CD4-positive, alpha-beta T cell (primary cell): ENCODE data around the gene PPOX. TPM values are rescaled to one million over a fixed set of nuclear protein-coding genes. Genes with fewer than 3 reads are reported as not detected.

Source experiments
- ATAC-seq: fragments of 200-7000 bp; cut with Tn5 transposase; one replicate; pipeline ENCODE4 v1.10.0; 2022; ENCODE audit warnings: mild to moderate bottlenecking; ENCODE audit not compliant: poor library complexity
- CTCF ChIA-PET: fragments of 350-600 bp; sonication (Branson Sonifier 250); formaldehyde crosslinking; loops from one replicate; lab custom pipeline; 2021; ENCODE audit warnings: antibody characterized with exemption, inconsistent platforms; lab: Charles Lee
- POLR2A ChIA-PET: fragments of 350-600 bp; sonication (Branson Sonifier 250); formaldehyde crosslinking; loops from one replicate; lab custom pipeline; 2021; ENCODE audit warnings: antibody characterized with exemption, inconsistent platforms; lab: Charles Lee
- DNase-seq, 14 experiments: peaks; one replicate each; pipeline ENCODE4 v3.0.0-alpha.2; 2013 to 2020; ENCODE audit warnings: mixed read lengths in 2 of 14
- H3K27ac ChIP-seq, 2 donors: one replicate each; pipeline versions ENCODE4 v1.5.1 to v1.7.0; 2013; ENCODE audit warnings: low read length in 2 of 2, low read depth in 1 of 2, mild to moderate bottlenecking in 1 of 2
- H3K27me3 ChIP-seq, 2 experiments: 1 replicate in 1 of 2; 2 replicates in 1 of 2; pipeline versions ENCODE4 v1.6.1 to v1.7.0; 2013; ENCODE audit warnings: low read length in 2 of 2, control low read depth in 1 of 2, mild to moderate bottlenecking in 1 of 2, moderate library complexity in 1 of 2; ENCODE audit not compliant: insufficient read depth in 2 of 2, control insufficient read depth in 1 of 2
- H3K36me3 ChIP-seq: one replicate; pipeline ENCODE4 v1.6.1; 2013; ENCODE audit warnings: low read length, control low read depth; ENCODE audit not compliant: insufficient read depth
- H3K4me1 ChIP-seq: one replicate; pipeline ENCODE4 v1.6.1; 2013; ENCODE audit warnings: low read length, control low read depth; ENCODE audit not compliant: insufficient read depth
- H3K4me3 ChIP-seq: one replicate; pipeline ENCODE4 v1.5.1; 2013; ENCODE audit warnings: mild to moderate bottlenecking, low read length, moderate library complexity
- H3K9me3 ChIP-seq, 2 experiments: 1 replicate in 1 of 2; 2 replicates in 1 of 2; pipeline versions ENCODE4 v1.6.1 to v1.7.0; 2013; ENCODE audit warnings: low read length in 2 of 2, mild to moderate bottlenecking in 2 of 2, control low read depth in 1 of 2, moderate library complexity in 1 of 2; ENCODE audit not compliant: control insufficient read depth in 1 of 2, insufficient read depth in 1 of 2
- H3K27ac Mint-ChIP-seq: one replicate; pipeline ENCODE4 v1.8.0; 2020; ENCODE audit warnings: mixed read lengths
- H3K27me3 Mint-ChIP-seq: one replicate; pipeline ENCODE4 v1.8.0; 2021; ENCODE audit warnings: mixed read lengths
- H3K36me3 Mint-ChIP-seq: one replicate; pipeline ENCODE4 v1.8.0; 2021; ENCODE audit warnings: low read depth, mixed read lengths
- H3K4me1 Mint-ChIP-seq: one replicate; pipeline ENCODE4 v1.8.0; 2021; ENCODE audit warnings: low read depth, mixed read lengths
- H3K4me3 Mint-ChIP-seq: one replicate; pipeline ENCODE4 v1.8.0; 2020; ENCODE audit warnings: mild to moderate bottlenecking, mixed read lengths
- H3K9me3 Mint-ChIP-seq: one replicate; pipeline ENCODE4 v1.8.0; 2020; ENCODE audit warnings: mixed read lengths
- CTCF ChIP-seq: fragments of 200-600 bp; IDR thresholded peaks from one replicate; pipeline ENCODE4 v1.8.0; 2022; ENCODE audit warnings: antibody characterized with exemption, mild to moderate bottlenecking
- intact Hi-C, 2 experiments: fragments of 100-400 bp; cut with DNase I in 1 of 2; cut with micrococcal nuclease in 1 of 2; formaldehyde crosslinking; loops; one replicate each; pipeline versions ENCODE4 v1.15.1 to v1.9.0; 2023 to 2025; cut with DNase I, micrococcal nuclease
- total RNA-seq, 174 experiments: library from RNA in 2 of 174; stranded (reverse) in 2 of 174; gene quantifications; one replicate each; pipeline ENCODE4 v1.2.3 and lab custom pipeline; 2021 to 2026

PPOX gene
- total RNA-seq, 2 experiments from 2014 or later, result 28.6 to 31.5 TPM

GRCh38 chr1:161122967-161123366, 43.3 kb upstream of the PPOX start:
- DNase-seq, result no peak
- ATAC-seq, result no peak
- intact Hi-C loops, result no loop called here
- Mint-ChIP-seq H3K27ac (no peak overlapping the region), H3K27me3 (no peaks in the 10 kb centered on the region), H3K4me1 (peaks cover 38% of the 10 kb centered on the region), H3K4me3 (no peak overlapping the region), H3K9me3 (no peaks in the 10 kb centered on the region), H3K36me3 (peaks cover 88% of the 10 kb centered on the region)
- TF ChIP-seq CTCF, result no peak
- H3K4me3 ChIP-seq, result no peak overlapping the region
- H3K36me3 ChIP-seq, result peaks cover 73% of the 10 kb centered on the region
- H3K27me3 ChIP-seq, result no peaks in the 10 kb centered on the region
- no peaks in the 10 kb centered on the region for H3K9me3 ChIP-seq
- no peak overlapping the region for H3K27ac ChIP-seq
- ChIA-PET POLR2A (interaction anchor here (0.9 to 1.1 kb wide), 2 partner anchors 10 to 97 kb away, joined by 3 read pairs; partner anchors contain the start of gene DEDD), CTCF (no interaction called here)
- H3K4me1 ChIP-seq, result peaks cover 30% of the 10 kb centered on the region

- no peak overlapping the region for H3K4me3 ChIP-seq
- no peaks in the 10 kb centered on the region for H3K9me3 Mint-ChIP-seq
- H3K4me3 Mint-ChIP-seq, result no peak overlapping the region
- H3K36me3 ChIP-seq, result peaks cover 65% of the 10 kb centered on the region
- CTCF ChIA-PET, result interaction anchor here (0.8 to 1.0 kb wide), 2 partner anchors 56 to 261 kb away, joined by 3 read pairs; no protein-coding TSS in a partner anchor
- H3K27me3 Mint-ChIP-seq, result no peaks in the 10 kb centered on the region
- DNase-seq (no peak), ATAC-seq (no peak)
- H3K9me3 ChIP-seq, result no peaks in the 10 kb centered on the region
- H3K27ac Mint-ChIP-seq, result peak overlapping the region; percentile 65
- TF ChIP-seq CTCF, result no peak
- peaks cover 88% of the 10 kb centered on the region for H3K36me3 Mint-ChIP-seq
- no peak overlapping the region for H3K27ac ChIP-seq
- intact Hi-C loops, result no loop called here
- peaks cover 53% of the 10 kb centered on the region for H3K4me1 Mint-ChIP-seq
- POLR2A ChIA-PET, result interaction anchor here (0.6 to 1.7 kb wide), 4 partner anchors 10 to 30 kb away, joined by 3 to 8 read pairs (median 4); partner anchors contain the start of genes NIT1, PFDN2 and UFC1
- peaks cover 29% of the 10 kb centered on the region for H3K4me1 ChIP-seq
- H3K27me3 ChIP-seq, result no peaks in the 10 kb centered on the region
Measured at GRCh38 chr1:161127649-161128048, 38.6 kb upstream of the PPOX start.

GRCh38 chr1:161128591-161129420, 37.4 kb upstream of the PPOX start:
- Histone ChIP-seq H3K27ac (no peak overlapping the region), H3K4me3 (no peak overlapping the region), H3K27me3 (no peaks in the 10 kb centered on the region), H3K9me3 (no peaks in the 10 kb centered on the region), H3K4me1 (peaks cover 39% of the 10 kb centered on the region), H3K36me3 (peaks cover 54% of the 10 kb centered on the region)
- Mint-ChIP-seq H3K36me3 (peaks cover 76% of the 10 kb centered on the region), H3K27ac (peak overlapping the region; percentile 65), H3K4me3 (no peak overlapping the region), H3K27me3 (no peaks in the 10 kb centered on the region), H3K9me3 (no peaks in the 10 kb centered on the region), H3K4me1 (peaks cover 53% of the 10 kb centered on the region)
- intact Hi-C loops, result no loop called here
- DNase-seq (no peak), ATAC-seq (no peak)
- TF ChIP-seq CTCF, result no peak
- POLR2A ChIA-PET, result interaction anchor here (1.7 kb wide), 1 partner anchor 11 kb away, joined by 8 read pairs; the partner anchor contains the start of genes NIT1 and PFDN2
- CTCF ChIA-PET, result interaction anchor here (1.7 kb wide), 1 partner anchor 24 kb away, joined by 3 read pairs; no protein-coding TSS in a partner anchor
